Osteocyte (in vitro differentiated cells): Measurements from ENCODE around the gene LRRC46. TPM values are rescaled to one million over a fixed set of nuclear protein-coding genes. Genes with fewer than 3 reads are reported as not detected.

ENCODE experiments used
- DNase-seq: peaks from one replicate; pipeline ENCODE4 v3.0.0; 2021; ENCODE audit warnings: mixed read lengths; ENCODE audit not compliant: unreplicated experiment; ENCODE audit errors: extremely low spot score
- H3K27ac Mint-ChIP-seq: one replicate; pipeline ENCODE4 v1.8.0; 2021; ENCODE audit warnings: mild to moderate bottlenecking, mixed read lengths; ENCODE audit not compliant: unreplicated experiment
- H3K27me3 Mint-ChIP-seq: one replicate; pipeline ENCODE4 v1.8.0; 2021; ENCODE audit warnings: mixed read lengths; ENCODE audit not compliant: unreplicated experiment
- H3K36me3 Mint-ChIP-seq: one replicate; pipeline ENCODE4 v1.8.0; 2021; ENCODE audit warnings: mixed read lengths; ENCODE audit not compliant: unreplicated experiment
- H3K4me1 Mint-ChIP-seq: one replicate; pipeline ENCODE4 v1.8.0; 2021; ENCODE audit warnings: mixed read lengths; ENCODE audit not compliant: unreplicated experiment
- H3K4me3 Mint-ChIP-seq: one replicate; pipeline ENCODE4 v1.8.0; 2021; ENCODE audit warnings: mild to moderate bottlenecking, moderate library complexity, mixed read lengths; ENCODE audit not compliant: unreplicated experiment
- H3K9me3 Mint-ChIP-seq: one replicate; pipeline ENCODE4 v1.8.0; 2021; ENCODE audit warnings: mixed read lengths; ENCODE audit not compliant: unreplicated experiment
- total RNA-seq: library from RNA; stranded (reverse); gene quantifications from 2 replicates; pipeline ENCODE4 v1.2.1, GENCODE V29; 2021
- TF ChIP-seq, protein P1 (sequence below): fragments of 200-600 bp; sonication (generic); IDR thresholded peaks from 2 replicates; pipeline ENCODE4 v1.5.0; 2021; ENCODE audit warnings: antibody characterized with exemption, mild to moderate bottlenecking, moderate library complexity

The LRRC46 gene
- total RNA-seq, 1 donor from 2014 or later = 0.54 TPM

DNA sequence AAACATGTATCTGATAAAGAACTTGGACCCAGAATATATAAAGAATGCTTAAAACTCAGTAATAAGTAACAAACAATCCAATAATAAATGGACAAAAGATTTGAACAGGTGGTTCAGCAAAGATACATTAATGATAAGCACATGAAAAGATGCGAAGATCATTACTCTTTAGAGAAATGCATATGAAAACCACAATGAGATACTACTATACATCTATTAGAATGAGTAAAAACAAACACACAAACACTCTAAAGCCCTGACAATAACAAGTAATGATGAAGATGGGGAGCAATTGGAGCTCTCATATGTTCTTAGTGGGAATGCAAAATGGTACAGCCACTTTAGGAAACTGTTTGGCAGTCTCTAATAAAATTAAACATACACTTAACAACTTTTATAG is 39.0 kb upstream of the LRRC46 start:
- Mint-ChIP-seq H3K4me1 (peaks cover 11% of the 10 kb centered on the region), H3K36me3 (no peaks in the 10 kb centered on the region), H3K4me3 (no peak overlapping the region), H3K27ac (no peak overlapping the region), H3K9me3 (no peaks in the 10 kb centered on the region), H3K27me3 (peaks cover 70% of the 10 kb centered on the region)
- DNase-seq = no peak
- TF ChIP-seq, protein P1, sequence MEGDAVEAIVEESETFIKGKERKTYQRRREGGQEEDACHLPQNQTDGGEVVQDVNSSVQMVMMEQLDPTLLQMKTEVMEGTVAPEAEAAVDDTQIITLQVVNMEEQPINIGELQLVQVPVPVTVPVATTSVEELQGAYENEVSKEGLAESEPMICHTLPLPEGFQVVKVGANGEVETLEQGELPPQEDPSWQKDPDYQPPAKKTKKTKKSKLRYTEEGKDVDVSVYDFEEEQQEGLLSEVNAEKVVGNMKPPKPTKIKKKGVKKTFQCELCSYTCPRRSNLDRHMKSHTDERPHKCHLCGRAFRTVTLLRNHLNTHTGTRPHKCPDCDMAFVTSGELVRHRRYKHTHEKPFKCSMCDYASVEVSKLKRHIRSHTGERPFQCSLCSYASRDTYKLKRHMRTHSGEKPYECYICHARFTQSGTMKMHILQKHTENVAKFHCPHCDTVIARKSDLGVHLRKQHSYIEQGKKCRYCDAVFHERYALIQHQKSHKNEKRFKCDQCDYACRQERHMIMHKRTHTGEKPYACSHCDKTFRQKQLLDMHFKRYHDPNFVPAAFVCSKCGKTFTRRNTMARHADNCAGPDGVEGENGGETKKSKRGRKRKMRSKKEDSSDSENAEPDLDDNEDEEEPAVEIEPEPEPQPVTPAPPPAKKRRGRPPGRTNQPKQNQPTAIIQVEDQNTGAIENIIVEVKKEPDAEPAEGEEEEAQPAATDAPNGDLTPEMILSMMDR = no peak

DNA sequence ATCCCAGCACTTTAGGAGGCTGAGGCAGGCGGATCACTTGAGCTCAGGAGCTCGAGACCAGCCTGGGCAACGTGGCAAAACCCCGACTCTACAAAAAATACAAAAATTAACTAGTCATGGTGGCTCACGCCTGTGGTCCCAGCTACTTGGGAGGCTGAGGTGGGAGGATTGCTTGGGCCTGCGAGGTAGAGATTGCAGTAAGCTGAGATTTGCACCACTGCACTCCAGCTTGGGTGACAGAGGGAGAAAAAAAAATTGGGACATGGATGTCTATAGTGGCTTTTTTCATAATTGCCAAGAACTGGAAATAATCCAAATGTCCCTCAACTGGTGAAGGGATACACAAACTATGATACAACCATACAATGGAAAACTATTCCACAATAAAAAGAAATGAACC is 38.5 kb upstream of the LRRC46 start:
- DNase-seq = no peak
- Mint-ChIP-seq H3K4me3 (no peak overlapping the region), H3K27ac (no peak overlapping the region), H3K36me3 (no peaks in the 10 kb centered on the region), H3K4me1 (peaks cover 11% of the 10 kb centered on the region), H3K9me3 (no peaks in the 10 kb centered on the region), H3K27me3 (peaks cover 73% of the 10 kb centered on the region)
- TF ChIP-seq, protein P1 = no peak

DNA sequence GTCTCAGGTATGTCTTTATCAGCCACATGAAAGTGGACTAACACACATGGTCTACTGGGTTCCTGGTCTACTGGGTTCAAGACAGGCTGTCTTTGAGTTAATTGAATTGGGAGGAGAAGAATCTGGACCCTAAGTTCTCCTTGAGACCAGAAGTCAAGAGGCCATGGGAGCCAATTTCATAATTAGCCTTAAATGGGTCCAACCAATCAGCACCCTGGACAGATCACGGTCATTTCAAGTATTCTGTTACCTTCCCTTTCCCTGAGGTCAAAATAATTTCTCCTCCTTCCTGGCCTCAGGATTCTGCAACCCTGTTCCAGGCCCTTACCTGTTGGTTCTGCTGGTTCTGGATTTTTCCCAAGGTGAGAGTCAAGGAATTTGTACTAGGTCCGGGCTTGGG is 33.7 kb upstream of the LRRC46 start:
- H3K4me3 Mint-ChIP-seq = no peak overlapping the region
- TF ChIP-seq, protein P1 = no peak

GRCh38 chr17:47800686-47801085 is 30.8 kb upstream of the LRRC46 start:
- no peak for DNase-seq
- Mint-ChIP-seq H3K9me3 (no peaks in the 10 kb centered on the region), H3K27ac (no peak overlapping the region), H3K36me3 (no peaks in the 10 kb centered on the region), H3K27me3 (peaks cover 29% of the 10 kb centered on the region), H3K4me1 (no peaks in the 10 kb centered on the region), H3K4me3 (no peak overlapping the region)
- TF ChIP-seq, protein P1 = no peak

More for the DNA sequence above, 33.7 kb upstream of the LRRC46 start:
- Mint-ChIP-seq H3K9me3 (no peaks in the 10 kb centered on the region), H3K27ac (no peak overlapping the region), H3K4me1 (no peaks in the 10 kb centered on the region), H3K27me3 (peaks cover 44% of the 10 kb centered on the region), H3K36me3 (no peaks in the 10 kb centered on the region)
- DNase-seq = no peak

DNA sequence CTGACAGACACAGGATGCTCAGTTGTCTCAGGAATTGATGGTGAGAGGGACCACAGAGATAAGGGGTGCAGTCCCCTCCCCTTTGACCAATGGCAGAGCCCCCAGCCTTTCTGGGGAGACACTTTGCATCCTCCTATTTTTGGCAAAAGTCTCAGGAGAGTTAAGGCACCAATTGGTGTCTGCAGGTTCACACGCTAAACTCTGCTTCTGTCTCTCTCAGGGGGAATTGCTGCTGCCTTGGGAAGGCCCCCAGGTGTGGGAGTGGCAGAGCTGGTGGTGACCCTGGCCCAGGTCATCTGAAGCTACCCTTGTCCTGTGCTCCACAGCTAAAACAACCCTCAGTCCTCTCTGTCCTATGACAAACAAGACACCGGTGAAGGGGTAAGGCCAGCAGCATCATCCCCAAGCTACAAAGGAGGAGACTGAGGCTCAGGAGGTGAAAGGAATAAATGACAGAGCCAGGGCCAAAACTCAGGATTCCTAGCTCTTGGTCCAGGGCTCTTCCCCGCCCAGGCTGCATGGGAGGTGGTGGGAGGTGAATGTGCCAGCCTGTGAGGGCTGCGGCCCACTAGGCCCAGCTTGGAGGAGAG is 30.2 kb upstream of the LRRC46 start:
- Mint-ChIP-seq H3K9me3 (no peaks in the 10 kb centered on the region), H3K27ac (no peak overlapping the region), H3K36me3 (no peaks in the 10 kb centered on the region), H3K27me3 (peaks cover 23% of the 10 kb centered on the region), H3K4me3 (no peak overlapping the region), H3K4me1 (no peaks in the 10 kb centered on the region)
- DNase-seq = no peak
- TF ChIP-seq, protein P1 = no peak
